ENCODE measurements around the gene COL6A1.
"Not testable (repeated sequence)": the region's sequence is repeated elsewhere in the genome, so short reads cannot be mapped to it uniquely, and the experiment has no call there.

The COL6A1 gene

GRCh38 chr21:45957981-45958600, 23.5 kb upstream of the COL6A1 start:
- H2AFZ ChIP-seq (ENCODE audit: low read depth, low read length): no peak overlapping the region

GRCh38 chr21:45959182-45959581, 22.4 kb upstream of the COL6A1 start:
- no peak overlapping the region for H3K27ac ChIP-seq (ENCODE audit: low read length)

More at GRCh38 chr21:45957981-45958600, 23.5 kb upstream of the COL6A1 start:
- Histone ChIP-seq H3K9ac (ENCODE audit: low read depth, low read length) (no peak overlapping the region), H3K27ac (ENCODE audit: low read length) (no peak overlapping the region), H4K20me1 (ENCODE audit: insufficient read depth, low read length) (no peaks in the 10 kb centered on the region), H3K27me3 (ENCODE audit: insufficient read depth, low read length, poor library complexity) (peaks cover 11% of the 10 kb centered on the region), H3K36me3 (ENCODE audit: insufficient read depth, low read length) (no peaks in the 10 kb centered on the region), H3K4me1 (ENCODE audit: insufficient read depth, low read length) (no peaks in the 10 kb centered on the region), H3K9me3 (ENCODE audit: insufficient read depth, low read length, severe bottlenecking) (peaks cover 5% of the 10 kb centered on the region), H3K4me2 (ENCODE audit: insufficient read depth, low read length) (no peak overlapping the region), H3K79me2 (ENCODE audit: insufficient read depth, low read length) (no peaks in the 10 kb centered on the region), H3K4me3 (ENCODE audit: low read depth in 1 of 2, low read length in 2 of 2) (no peak overlapping the region)
- no peak for DNase-seq
- ATAC-seq (ENCODE audit: insufficient read depth, low read depth): no peak
- TF ChIP-seq CTCF (IDR thresholded peaks at IDR 0.05; ENCODE audit: borderline replicate concordance, extremely low read depth, low read length, poor library complexity, severe bottlenecking) (no peak), EZH2 (IDR thresholded peaks at IDR 0.05; ENCODE audit: borderline replicate concordance, low read depth, low read length, severe bottlenecking) (no peak)

GRCh38 chr21:45959779-45960390, 21.7 kb upstream of the COL6A1 start:
- ATAC-seq (ENCODE audit: insufficient read depth, low read depth) (no peak), DNase-seq (no peak)
- TF ChIP-seq EZH2 (IDR thresholded peaks at IDR 0.05; ENCODE audit: borderline replicate concordance, low read depth, low read length, severe bottlenecking) (no peak), CTCF (IDR thresholded peaks at IDR 0.05; ENCODE audit: borderline replicate concordance, extremely low read depth, low read length, poor library complexity, severe bottlenecking) (no peak)
- Histone ChIP-seq H3K4me3 (ENCODE audit: low read depth in 1 of 2, low read length in 2 of 2) (no peak overlapping the region), H3K4me2 (ENCODE audit: insufficient read depth, low read length) (no peak overlapping the region), H3K9me3 (ENCODE audit: insufficient read depth, low read length, severe bottlenecking) (peaks cover 5% of the 10 kb centered on the region), H3K27ac (ENCODE audit: low read length) (no peak overlapping the region), H4K20me1 (ENCODE audit: insufficient read depth, low read length) (no peaks in the 10 kb centered on the region), H3K4me1 (ENCODE audit: insufficient read depth, low read length) (no peaks in the 10 kb centered on the region), H2AFZ (ENCODE audit: low read depth, low read length) (no peak overlapping the region), H3K27me3 (ENCODE audit: insufficient read depth, low read length, poor library complexity) (peaks cover 11% of the 10 kb centered on the region), H3K79me2 (ENCODE audit: insufficient read depth, low read length) (no peaks in the 10 kb centered on the region), H3K36me3 (ENCODE audit: insufficient read depth, low read length) (no peaks in the 10 kb centered on the region), H3K9ac (ENCODE audit: low read depth, low read length) (no peak overlapping the region)

More at GRCh38 chr21:45959182-45959581, 22.4 kb upstream of the COL6A1 start:
- no peak overlapping the region for H3K9ac ChIP-seq (ENCODE audit: low read depth, low read length)
- H3K4me2 ChIP-seq (ENCODE audit: insufficient read depth, low read length): no peak overlapping the region
- H3K79me2 ChIP-seq (ENCODE audit: insufficient read depth, low read length): no peaks in the 10 kb centered on the region
- H2AFZ ChIP-seq (ENCODE audit: low read depth, low read length): no peak overlapping the region
- no peaks in the 10 kb centered on the region for H3K36me3 ChIP-seq (ENCODE audit: insufficient read depth, low read length)
- no peaks in the 10 kb centered on the region for H3K4me1 ChIP-seq (ENCODE audit: insufficient read depth, low read length)
- TF ChIP-seq EZH2 (IDR thresholded peaks at IDR 0.05; ENCODE audit: borderline replicate concordance, low read depth, low read length, severe bottlenecking): no peak
- TF ChIP-seq CTCF (IDR thresholded peaks at IDR 0.05; ENCODE audit: borderline replicate concordance, extremely low read depth, low read length, poor library complexity, severe bottlenecking): no peak
- peaks cover 11% of the 10 kb centered on the region for H3K27me3 ChIP-seq (ENCODE audit: insufficient read depth, low read length, poor library complexity)
- no peak overlapping the region for H3K4me3 ChIP-seq (ENCODE audit: low read depth in 1 of 2, low read length in 2 of 2)
- peaks cover 5% of the 10 kb centered on the region for H3K9me3 ChIP-seq (ENCODE audit: insufficient read depth, low read length, severe bottlenecking)
- ATAC-seq (ENCODE audit: insufficient read depth, low read depth): no peak
- H4K20me1 ChIP-seq (ENCODE audit: insufficient read depth, low read length): no peaks in the 10 kb centered on the region
- DNase-seq: no peak

GRCh38 chr21:45961408-45961807, 20.2 kb upstream of the COL6A1 start:
- H3K36me3 ChIP-seq (ENCODE audit: insufficient read depth, low read length); H3K4me2 ChIP-seq (ENCODE audit: insufficient read depth, low read length); H3K9me3 ChIP-seq (ENCODE audit: insufficient read depth, low read length, severe bottlenecking); DNase-seq; H3K27ac ChIP-seq (ENCODE audit: low read length); H2AFZ ChIP-seq (ENCODE audit: low read depth, low read length); ATAC-seq (ENCODE audit: insufficient read depth, low read depth); H3K79me2 ChIP-seq (ENCODE audit: insufficient read depth, low read length); H4K20me1 ChIP-seq (ENCODE audit: insufficient read depth, low read length); H3K9ac ChIP-seq (ENCODE audit: low read depth, low read length); H3K27me3 ChIP-seq (ENCODE audit: insufficient read depth, low read length, poor library complexity); H3K4me1 ChIP-seq (ENCODE audit: insufficient read depth, low read length); H3K4me3 ChIP-seq (ENCODE audit: low read depth in 1 of 2, low read length in 2 of 2): not testable (repeated sequence)
